GM18870 (cell line): ENCODE data around the gene PPM1F.

Experiments used
- ATAC-seq: cut with Tn5 transposase; IDR thresholded peaks from one replicate; pipeline ENCODE4 v1.9.1; 2021; ENCODE audit warnings: moderate library complexity; ENCODE audit not compliant: unreplicated experiment

PPM1F gene

DNA sequence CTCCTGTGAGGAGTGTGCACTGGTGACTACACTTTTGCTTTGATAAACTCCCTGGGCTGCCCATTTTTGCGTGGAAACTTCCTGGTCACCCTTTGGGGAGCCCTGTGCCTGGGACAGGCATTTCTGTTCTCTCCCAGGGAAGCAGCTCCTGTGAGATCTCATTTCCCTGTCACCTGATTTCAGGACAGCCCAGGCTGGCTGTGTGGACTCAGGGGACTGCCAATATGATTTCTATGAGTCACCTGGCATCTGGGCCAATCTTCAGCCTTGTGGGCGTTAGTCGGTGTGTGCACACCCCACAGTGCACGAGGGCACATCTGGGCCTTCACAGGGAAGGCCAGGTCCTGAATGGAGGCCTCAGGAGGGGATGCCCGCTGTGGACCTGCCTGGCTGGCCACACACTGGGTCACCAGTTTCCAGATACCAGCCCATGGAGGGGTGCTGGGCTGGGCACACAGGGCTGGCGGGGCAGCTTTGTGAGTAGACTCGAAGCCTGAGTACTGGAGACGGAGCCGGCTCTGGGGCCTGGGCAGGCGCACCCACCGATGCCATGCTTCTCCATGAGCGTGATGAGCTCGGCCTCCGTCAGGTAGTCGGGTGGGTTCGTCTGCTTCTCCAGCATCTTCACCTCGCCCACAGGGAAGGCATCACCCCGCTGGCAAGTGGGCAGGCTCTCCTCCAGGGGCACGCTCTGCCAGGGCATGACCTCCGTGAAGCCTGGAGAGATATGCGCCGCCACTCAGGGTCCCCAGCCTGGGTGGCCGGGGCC is 9.4 kb upstream of the PPM1F start:
- ATAC-seq: no peak

DNA sequence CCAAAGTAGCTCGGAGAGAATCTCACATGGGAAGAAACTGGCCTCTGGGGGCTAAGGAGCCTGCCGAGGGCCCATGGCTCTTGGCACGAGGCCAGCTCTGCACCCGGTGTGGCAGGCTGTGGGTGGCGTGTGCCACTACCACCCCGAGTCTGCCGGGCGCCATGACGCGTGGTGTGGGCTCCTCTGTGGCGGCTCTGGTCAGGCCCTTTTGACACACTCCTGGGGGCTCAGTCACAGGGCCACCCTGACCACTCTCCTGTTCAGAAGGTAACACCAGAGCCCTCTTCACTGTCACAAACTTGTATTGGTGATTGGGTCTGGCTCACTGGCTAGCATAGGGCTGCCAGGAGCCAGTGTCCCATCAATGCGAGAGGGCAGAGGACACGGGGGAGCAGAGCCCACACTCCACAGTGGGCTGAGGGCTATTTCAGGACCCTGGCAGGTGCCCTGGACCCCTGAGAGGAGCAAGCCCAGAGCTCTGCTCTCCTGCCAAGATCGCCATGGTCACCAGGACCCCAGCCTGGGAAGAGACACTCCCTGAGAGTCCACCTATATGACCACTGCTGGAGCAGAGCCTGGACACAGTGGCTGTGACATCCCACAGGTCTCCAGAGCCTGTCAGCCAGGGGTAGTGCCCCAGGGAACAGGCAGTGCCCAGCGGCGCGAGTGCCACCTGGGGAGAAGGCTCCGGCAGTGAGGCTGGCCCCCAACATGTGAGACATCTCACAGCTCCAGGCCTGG is 8.6 kb upstream of the PPM1F start:
- no peak for ATAC-seq

DNA sequence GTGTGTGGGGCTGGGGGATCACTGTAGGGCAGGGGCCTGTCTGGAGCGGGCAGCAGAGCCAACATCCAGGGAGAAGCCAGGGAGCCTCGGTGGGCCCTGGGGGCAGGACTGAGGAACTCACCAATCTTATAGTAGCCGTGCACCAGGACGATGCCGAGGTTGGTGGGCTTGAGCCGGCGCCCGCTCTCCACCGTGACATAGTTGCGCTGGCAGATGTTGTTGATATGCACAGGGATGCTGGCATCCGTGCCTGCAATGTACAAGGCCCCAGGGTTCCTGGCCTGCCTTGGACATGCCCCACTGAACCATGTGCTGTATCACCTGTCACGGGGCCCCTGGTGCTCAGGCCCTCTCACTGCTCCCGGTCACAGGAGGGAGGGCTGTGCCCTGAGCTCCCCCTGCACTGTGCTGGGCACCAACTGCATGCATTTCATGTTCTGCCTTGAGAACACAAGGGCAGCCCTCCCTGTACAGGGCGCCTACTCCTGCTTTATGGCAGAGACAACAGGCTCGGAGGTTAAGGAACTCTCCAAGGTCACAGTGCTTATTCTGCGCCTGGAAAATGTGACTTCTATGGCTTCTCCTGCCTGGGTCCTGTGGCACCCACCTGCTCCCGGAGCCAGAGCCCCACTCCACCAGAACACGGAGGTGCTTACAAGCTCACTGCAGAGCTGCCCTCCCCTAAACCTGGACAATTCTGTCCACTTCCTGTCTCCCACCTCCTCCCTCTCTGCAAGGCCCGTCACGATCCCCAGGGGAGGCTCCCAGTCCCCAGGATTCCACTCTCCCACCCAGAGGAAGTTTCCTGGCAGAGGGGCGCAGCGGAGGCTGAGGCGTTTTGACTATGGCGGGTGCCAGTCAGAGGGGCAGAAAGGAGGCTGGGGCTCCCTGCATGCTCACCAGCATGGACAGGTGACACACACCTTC is 7.8 kb upstream of the PPM1F start:
- ATAC-seq: no peak

DNA sequence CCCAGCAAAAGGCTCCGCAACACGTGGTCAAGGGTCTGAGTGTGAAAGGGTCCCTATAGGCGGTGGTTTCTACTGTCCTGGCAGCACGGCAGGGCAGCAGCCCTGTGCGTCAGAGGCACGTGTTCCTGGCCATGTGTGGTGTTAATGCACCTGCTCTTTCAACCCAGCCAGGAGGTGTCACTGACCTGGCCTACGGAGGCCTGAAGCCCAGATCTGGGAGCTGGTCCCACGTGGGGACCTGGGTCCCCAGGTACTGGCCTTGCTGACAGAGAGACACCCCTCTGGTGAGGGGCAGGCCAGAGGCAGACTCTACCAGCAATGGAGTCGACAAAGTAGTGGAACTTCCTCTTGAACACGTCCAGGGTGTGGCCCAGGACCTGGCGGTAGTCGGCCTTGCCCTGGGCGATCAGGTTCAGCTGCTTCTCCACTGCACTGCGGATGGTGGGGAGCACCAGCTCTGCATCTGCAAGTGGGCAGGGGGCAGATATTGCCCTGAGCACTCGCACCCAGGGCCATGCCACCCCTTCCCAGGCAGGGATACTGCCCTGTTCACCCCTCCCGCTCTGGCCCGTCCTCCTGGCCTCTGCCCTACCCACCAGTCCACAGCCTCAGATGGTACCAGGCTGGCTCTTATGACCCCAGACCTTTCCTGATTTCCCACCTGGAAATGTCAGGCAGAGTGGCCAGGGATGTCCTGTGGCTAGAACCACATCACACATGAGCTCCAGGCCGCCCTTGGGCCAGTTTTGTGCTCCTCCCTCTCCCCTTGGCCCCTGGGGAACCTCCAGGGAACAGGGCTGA is 6.8 kb upstream of the PPM1F start:
- ATAC-seq: no peak

DNA sequence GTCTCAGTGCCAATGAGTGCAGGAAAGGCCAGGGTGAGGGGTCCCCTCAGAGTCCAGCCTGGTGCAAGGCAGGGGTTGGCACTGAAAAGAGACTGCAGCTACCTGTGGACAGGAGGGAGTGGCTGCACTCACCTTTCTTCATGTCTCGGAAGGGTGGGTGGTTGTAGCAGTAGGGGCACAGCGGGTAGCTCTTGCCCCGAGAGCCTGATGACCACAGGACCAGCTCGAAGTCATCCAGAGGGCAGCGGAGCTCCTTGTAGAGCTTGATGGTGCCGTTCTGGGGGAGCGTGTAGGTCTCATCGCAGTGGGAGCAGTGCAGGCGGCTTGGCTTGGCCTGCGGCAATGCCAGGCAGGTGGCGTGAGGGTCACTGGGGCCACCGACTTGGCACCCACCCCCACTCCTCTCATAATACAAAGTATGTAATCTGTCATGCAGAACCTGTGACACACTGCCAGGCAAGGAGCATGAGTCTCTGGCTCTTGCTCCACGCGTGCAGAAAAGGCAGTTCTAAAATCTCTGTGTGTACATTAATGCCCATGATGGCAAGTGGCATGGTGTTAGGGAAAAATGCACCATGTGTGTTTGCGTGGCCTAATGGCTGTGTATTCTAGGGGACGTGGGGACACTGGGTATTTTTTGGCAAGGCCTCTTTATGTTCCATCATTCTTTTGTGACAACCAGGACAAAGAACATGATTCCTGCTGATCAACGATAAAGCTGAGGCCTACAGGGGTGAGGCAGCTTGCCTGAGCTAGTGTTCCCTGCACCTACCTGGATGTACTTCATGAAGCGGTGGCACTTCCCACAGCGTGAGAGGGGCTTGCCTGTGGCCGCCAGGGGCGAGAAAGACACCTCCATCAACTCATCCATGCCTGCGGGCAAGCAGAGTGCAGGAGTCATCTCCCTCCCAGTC is 6.0 kb upstream of the PPM1F start:
- no peak for ATAC-seq

DNA sequence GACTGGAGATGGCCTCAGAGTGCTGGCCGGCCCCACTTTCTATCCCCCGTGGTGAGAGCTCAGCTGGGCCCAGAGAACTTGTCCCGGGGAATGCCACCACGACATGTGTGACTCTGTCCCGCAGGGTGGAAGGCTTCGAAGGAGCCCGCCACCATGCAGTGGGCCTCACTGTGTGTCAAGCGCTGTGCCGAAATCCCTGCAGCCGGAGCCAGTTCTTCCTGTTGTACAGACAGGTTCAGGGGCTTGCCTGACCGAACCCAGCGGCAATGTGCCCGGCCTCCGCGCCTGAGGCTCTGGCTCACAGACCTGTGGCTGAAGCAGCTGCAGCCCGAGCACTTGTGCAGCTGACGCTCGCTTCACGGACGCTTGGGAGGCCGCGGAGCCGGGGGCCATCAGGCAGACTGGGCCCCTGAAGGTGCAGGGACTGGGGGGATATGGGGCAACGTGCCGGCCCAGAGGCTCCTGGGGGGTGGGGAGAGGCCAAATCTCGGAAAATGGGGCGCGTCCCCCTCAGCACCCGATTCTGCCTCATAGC is 650 bp downstream of the PPM1F start:
- no peak for ATAC-seq

DNA sequence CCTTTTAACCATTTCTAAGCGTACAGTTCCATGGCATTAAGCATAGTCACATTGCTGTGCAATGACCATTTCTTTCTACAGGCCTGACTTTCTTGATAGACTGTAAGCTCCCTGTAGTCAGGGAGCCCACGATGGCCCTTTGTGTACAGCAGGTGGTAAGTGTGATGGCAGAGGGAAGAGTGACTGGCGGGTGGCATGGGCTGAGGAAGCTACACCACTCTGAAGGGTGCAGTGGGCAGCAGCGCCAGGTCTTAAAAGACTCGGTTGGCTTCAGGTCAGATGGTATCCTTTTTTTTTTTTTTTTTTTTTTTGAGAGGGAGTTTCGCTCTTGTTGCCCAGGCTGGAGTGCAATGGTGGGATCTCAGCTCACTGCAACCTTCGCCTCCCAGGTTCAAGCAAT is 1.6 kb downstream of the PPM1F start:
- no peak for ATAC-seq

DNA sequence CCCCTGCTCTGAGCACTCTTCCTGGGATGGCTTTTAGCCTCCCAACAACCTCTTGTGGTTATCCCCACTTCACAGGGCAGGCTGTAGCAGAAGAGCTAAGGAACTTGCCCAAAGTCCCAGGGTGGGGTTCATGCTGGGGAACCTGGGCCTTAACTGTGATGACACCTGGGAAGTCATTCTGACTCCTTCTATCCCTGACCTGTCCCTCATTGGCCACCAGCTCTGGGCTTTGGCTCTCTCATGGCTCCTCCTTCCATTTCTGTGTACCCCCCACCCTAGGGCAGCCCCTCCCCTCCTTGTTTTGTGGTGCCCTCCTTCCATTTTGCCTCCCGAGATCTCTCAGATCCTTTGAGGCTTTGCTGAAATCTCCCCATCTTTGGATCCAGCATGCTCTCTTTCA is 2.7 kb downstream of the PPM1F start:
- ATAC-seq: no peak

DNA sequence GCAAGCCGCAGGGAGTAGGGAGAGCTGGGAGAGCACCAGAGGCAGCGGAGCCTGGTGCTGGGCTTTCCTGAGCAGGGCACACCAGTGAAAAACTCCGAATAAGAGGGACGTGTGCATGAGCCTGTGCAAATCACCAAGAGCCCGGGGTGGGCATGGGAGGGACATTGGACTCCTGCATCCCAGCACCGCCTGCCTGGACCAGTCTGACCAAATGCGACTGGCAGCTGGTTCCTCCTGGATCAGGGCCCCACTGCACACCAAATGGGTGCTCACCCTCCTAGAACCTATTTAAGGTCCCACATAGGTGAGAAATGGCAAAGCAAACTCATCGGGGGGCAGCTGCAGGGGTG is 3.1 kb downstream of the PPM1F start:
- ATAC-seq: no peak

DNA sequence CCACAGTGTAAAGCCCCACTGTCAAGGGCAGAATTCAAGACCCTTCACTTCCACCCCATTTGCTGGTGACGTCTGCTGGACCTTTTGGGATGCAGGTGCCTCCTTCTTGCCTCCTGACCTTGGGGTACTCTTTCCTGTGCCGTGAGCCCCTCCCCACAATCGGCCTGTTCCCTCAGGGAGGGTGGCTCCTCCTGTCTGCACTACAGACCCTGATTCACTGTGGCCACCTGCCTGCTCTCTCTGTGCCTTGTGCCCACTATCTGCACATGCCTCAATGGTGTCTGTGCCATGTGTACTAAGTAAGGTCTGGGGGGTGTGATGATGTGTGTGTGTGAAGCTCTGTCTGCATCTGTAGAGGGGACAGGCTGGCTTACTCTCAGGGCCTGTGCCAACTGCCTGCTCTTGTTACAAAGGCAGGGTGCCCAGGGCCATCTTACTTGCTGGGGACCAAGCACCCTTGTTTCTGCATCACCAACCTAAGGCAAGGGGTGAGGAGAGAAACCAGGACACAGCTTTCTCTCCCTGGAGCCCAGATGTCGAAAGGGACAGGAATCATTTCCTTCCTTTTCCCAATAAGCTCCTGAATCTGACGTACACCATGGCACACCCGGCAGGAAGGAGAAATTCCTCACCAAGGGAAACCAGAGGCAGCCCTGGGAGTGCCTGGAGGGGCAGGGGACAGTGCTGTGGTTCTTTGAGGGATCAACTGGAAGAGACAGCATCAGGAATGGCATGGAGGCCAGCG is 3.7 kb downstream of the PPM1F start:
- ATAC-seq: no peak

DNA sequence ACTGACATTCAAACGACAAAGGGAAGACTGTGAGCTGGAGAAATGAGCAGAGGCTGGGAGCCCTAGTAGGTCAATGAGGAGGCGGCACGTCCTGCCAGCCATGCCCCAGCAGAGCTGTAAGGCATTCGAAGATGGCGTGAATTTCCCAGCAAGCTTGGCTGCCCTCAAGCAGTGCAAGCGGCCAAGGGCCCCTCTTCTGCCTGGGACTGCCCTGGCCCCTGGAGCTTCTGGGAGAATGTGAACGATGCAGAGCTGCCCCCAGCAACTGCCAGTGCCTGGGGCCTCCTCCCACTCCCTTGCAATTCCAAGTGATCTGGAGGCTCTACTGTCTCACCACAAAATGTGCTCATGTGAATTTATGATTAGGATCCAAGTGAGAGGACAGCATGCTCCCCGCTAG is 4.3 kb downstream of the PPM1F start:
- ATAC-seq: no peak

DNA sequence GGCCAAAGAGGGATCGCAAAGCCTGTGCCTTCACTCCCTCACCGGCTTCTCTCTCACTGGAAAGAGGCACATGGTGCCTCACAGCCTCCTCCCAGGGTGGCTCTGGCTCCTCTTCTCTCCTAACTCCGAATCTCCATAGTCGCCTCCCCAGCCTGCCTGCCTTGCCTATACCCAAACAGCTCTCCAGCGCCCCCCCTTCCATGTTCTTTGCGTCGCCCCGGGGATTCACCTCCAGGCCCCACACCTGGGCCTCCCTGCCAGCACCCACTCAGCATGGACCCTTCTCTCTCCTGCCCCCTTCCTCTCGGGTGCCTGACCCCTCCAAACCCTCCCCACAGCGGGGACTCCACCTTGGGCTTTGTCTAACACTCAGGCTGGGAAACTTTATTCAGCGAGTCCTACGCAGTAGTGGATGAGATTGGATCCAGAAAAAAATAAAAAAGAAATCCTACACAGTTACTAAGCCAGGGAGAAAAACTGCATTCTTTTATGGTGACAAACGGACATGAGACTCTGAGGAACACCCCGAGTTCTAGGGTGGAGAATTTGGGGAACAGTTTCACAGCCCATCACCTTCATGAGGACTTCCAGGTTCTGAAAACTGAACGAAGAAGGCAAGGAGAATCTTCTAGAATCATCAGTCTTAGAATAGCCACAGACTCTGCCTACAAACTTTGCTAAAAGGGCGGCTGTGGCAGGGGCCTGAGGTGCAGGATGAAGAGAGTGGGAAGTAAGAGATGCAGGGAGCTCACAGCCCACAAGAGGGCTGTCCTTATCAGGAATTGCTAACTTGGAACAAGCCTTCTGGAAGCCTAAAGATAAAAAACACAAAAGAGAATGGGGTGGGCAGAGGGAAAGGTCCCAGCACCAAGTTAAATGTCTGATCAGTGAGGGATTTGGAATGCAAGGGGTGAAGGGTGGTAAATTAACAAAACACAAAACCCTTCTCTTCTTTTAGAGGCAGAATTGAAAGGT is 5.3 kb downstream of the PPM1F start:
- no peak for ATAC-seq

DNA sequence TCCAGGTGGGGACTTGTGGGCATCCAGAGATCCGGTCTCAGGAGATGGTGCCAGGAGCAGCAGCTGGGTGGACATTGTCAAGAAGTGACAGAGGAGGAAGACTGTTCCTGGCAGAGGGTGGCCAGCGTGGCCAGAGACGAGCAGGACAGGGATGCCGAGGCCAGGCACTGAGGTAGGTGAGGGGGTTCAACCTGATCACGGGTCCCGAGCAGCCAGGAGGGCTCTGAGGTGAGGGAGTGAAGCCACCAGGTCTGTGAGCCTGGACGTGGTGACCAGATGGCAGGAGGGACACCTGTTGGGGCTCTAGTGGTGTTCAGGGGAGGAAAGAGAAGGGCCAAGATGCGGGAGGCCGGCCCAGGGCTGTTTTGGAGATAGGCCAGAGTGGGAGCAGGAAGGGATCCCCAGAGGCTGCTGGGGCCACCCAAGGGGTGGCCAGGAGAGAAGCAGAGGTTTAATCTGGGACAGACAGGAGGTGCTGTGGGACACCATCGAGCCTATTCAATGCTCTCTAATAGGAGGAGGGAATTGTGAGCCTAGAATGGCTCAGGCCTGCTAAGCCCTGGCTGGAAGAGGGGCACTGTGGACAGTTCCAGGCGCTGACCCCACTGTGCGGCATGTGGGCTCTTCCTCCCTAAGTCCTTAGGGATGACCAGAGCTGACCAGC is 6.3 kb downstream of the PPM1F start:
- ATAC-seq: no peak

DNA sequence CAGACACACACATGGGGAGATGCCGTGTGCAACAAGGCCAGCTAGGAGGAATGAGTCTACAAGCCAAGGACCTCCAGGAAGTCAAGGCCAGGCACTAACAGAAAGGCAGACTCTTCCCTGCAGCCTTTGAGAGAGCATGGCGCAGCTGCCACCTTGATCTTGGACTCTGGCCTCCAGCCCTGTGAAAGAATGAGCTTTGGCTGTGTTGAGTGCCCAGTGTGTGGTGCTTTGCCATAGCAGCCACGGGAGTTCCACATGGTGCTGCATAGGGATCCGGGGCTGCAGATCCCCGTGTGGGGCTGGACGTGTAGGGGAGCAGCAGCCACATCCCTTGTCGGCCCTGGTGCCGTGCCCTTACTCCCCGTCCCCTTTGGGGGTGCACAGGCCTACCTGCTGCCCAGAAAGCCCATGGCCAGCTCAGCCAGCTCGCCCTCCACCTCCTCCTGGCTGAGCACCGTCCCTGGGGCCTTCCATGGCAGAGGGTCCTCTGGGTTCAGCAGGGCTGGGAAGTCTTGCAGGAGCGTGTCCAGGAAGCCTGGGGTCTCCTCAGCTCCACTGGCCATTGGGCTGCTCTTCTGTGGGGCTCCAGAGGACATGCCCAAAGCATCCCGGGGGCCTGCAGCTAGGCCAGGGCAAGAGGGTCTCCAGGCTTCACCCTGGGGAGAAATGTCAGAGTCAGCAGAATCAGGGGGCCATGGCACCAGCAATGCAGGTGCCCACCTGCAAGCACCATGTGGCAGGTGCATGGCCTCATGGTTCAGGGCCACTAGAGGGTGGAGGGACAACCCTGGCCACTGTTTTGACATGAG is 7.0 kb downstream of the PPM1F start:
- ATAC-seq: no peak

DNA sequence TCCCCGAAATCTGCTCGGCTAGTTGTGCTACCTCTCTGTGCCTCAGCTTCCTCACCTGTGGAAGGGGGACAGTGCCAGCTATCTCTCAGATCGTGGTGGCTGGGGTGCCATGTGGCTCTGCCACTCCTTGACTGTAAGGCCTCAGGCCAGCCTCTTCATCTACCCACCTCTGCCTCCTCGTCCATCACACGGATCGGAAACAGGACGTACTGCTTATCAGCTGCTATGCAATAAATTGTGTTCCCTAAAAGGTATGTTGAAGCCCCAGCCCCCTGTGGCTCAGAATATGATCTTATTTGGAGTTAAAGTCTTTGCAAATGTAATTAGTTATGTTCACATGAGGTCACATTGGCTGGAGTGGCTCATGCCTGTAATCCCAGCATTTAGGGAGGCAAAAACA is 7.8 kb downstream of the PPM1F start:
- ATAC-seq: no peak
